ENCODE results near the gene ARHGEF18.

DNA sequence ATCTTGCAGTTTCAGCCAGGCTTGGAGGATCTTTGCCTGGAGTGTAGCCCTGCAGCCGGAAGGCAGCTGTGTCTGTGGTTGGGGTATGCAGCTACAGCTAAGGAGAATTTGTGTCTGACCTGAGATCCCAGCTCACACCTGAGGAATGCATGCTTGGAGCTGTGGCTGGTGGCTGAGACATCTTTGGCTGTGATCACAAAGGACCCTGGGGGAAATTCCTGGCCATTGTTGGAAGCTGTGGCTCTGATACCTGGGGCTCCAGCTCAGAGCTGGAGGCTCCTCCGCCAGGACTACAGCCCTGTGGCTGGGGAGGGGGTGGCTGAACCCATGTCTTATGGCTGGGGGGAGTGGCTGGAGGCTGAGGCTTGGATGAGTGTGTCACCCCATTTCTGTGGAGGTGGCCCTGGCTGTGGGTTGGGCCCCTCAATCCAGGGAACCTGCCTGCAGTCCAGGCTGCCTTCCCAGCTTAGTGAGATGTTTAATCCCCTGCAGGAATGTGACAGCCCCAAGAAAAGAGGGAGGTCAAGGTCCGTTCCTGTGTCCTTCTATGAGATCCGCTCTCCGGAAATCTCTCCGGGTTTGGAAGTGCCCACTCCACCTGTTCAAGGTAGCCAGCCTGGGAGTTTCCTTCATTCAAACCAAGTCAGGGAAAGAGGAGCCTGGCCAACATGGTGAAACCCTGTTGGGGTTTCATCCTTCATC, 27.6 kb downstream of the ARHGEF18 start:
- TF ChIP-seq, protein P1, sequence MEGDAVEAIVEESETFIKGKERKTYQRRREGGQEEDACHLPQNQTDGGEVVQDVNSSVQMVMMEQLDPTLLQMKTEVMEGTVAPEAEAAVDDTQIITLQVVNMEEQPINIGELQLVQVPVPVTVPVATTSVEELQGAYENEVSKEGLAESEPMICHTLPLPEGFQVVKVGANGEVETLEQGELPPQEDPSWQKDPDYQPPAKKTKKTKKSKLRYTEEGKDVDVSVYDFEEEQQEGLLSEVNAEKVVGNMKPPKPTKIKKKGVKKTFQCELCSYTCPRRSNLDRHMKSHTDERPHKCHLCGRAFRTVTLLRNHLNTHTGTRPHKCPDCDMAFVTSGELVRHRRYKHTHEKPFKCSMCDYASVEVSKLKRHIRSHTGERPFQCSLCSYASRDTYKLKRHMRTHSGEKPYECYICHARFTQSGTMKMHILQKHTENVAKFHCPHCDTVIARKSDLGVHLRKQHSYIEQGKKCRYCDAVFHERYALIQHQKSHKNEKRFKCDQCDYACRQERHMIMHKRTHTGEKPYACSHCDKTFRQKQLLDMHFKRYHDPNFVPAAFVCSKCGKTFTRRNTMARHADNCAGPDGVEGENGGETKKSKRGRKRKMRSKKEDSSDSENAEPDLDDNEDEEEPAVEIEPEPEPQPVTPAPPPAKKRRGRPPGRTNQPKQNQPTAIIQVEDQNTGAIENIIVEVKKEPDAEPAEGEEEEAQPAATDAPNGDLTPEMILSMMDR (conservative IDR thresholded peaks at IDR 0.05; ENCODE audit: low read length): no peak
- no peak for TF ChIP-seq EZH2phosphoT487 (IDR thresholded peaks at IDR 0.05; ENCODE audit: borderline replicate concordance)

Data from Loucy (cell line).